GM21528 (cell line): ENCODE measurements around the gene FCAMR.
A peak's percentile ranks its signal among the peaks of the same experiment; 100 is the strongest.

Experiments
- ATAC-seq: cut with Tn5 transposase; IDR thresholded peaks from one replicate; pipeline ENCODE4 v1.9.1; 2021; ENCODE audit warnings: mild to moderate bottlenecking, moderate library complexity; ENCODE audit not compliant: unreplicated experiment, low FRiP score

The FCAMR gene

DNA sequence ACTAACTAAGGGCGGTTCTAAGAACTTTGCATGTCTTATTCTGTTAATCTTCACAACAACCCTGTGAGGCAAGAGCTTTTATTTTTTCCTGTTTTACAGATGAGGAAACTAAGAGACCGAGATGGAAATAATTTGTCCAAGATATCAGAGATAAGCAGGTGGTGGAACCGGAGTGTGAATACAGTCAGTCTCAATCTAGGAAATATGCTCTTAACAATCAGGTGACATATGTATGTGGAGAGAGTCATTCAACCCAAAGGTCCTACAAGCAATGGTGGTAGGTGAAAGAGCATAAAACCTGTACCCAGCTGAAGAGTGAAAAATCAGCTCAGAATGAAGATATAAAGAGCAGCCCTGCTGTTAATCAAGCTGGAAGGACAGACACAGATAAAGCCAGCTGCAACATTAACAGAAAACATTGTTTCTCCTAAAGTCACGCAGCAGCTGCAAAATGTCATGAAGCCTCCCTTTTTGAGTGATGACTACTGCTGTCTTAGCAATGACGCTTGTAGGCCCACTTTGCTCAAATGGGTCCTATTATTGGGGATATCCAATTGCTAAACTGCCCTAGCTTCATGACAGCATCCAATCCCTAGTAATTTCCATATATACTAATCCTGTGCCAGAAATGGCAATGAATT is 30.5 kb upstream of the FCAMR start:
- no peak for ATAC-seq

DNA sequence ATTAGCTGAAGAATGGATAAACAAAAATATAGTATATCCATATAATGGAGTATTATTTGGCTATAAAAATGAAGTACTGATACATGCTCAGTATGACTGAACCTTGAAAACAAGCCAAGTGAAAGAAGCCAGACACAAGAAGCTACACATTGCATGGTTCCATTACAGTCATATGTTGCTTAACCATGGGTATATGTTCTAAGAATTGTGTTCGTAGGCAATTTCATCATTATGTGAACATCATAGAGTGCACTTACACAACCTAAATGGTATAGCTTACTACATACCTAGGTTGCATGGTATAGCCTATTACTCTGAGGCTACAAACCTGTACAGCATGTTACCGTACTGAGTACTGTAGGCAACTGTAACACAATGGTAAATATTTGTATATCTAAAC is 28.6 kb upstream of the FCAMR start:
- ATAC-seq: no peak

DNA sequence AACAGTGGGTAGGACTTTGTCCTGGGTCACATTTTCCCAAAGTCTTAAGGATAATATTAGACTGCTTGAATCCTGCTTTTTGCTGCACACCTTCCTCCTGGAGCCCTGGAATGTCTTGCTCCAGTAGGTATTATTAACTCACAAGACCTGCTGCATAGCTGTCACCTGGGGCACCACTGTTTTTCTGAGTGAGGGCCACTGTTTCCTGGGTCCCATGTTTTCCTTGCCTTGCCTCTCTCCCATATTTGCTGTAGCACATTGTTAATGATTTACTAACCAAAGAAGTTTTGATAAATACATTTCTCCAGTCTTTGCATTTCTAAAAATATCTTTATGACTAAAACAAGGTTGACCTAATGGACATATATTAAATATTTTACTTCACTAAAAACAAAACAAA is 22.5 kb upstream of the FCAMR start:
- no peak for ATAC-seq

DNA sequence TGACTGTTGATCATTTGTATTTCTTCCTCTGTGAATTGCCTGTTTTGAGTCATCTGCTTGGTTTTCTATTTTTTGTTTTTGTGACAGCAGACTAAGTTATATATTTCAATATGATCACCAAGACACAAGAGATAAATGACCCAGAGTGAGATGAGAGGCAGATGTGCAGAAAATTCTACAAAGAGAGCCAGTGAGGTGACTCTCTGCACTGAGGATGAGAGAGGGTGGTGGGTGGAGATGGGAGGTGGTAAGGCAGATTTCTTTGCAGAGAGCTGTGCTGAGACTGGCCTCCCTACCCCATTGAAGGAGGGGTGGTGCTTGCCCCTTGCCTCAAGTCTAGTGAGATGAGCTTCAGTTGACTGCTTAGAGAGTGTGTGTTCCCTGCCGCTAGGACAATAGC is 17.6 kb upstream of the FCAMR start:
- no peak for ATAC-seq

DNA sequence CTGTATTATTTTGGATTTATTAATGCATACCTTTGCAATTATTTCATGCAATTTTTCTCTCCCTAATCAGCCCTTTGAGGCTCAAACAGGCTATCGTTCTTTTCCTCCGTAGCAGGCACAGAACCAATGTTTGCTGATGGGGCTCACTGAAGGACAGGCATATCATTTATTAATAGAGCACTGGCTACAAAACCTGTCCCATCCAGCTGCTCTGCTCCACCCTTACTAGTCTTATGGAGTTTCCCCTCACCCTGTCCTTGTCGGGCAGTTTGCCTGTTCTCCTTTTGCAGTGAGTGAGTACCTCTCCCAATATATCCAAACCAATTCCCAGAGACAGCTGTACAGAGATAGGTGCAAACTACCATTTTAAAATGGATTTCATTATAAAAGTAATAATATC is 16.6 kb upstream of the FCAMR start:
- no peak for ATAC-seq

DNA sequence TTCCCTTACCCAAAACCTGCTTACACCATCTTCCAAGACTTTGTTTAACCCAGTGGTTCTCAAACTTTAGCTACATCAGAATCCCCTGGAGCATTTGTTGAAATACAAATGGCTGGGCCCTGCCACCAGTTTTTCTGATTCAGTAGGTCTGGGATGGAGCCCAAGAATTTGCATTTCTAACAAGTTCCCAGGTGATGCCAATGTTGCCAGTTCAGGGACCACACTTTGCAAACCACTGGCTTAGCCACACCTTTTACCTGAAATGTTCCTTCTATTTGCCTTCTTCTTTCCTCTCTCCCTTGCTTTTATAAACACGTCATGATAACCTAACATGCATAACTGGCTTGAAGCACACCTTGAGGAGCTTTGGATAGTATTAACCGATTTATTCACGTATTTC is 16.1 kb upstream of the FCAMR start:
- ATAC-seq: no peak

DNA sequence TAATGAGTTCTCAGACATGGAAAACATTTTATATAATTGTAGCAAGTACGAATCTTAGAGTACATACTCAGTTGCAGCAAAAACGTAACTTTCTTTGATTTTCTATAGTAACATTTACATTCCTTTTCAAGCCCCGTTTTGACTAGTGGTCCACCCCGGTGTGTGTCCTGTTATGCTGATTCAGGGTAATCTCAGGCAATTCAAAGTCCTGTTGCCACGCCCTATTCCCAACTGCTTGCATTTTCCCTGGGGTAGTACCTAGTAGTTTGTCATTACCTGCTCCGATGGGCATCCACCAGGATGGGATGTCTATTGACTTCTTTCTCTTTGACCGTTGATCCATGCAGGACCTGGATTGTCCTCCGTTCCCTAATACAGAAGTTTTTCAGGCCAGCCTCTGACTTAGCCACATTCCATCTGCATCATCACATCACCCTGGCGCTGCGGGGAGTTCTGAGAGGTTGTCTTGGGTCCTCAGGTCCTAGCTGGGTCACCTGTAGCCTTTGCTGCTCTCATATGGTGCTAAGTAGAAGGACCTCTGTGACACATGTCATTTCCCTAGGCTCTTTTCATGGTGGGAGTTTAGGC is 15.0 kb upstream of the FCAMR start:
- ATAC-seq: no peak

DNA sequence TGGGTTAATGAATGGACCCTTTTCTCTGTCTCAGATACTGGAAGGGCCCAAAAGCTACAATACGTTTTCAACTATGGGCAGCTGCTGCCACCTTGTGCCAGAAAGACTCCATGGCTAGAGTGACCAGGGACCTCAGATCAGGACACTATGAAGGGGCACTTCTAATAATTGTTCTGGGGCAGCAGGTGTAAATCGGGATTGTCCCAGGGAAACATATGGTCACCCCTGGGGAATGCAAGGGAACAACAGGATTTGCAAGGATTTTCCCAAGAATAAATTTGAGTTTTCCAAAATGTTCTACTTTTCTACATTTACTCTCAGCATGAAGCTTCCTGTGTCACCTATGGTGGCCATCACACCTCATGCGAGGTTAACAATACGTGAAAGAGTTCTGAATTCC is 12.0 kb upstream of the FCAMR start:
- ATAC-seq: no peak

DNA sequence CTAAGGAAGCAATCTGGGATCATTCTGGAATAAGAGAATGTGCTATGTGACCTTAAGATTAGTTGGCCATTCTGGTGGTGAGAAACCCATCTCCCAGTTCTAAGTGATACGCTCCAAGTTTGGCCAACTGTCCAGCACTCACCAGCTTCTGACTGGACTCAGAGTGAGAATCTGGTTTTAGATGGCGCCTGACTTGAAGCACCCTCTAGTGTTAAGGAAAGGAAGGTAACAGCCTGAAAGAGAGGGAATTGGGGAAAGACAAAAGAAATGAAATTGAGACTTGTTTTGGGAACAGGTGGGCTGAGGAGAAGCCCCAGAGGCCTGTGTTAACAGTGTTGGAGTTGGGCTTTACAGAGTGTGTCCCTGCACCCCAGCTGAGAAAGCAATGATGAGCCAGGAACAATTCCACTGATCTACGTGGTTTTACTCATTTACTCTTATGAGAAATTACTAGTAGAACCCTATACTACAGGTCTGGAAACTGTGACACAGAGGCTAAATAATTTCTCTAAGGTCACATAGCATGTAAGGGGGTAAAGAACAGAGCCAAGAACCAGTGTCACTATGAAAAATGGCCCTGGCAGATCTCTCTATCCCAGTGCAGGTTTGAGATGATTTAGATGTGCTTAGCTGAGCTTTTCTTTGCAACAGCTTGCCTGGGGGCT is 9.3 kb upstream of the FCAMR start:
- no peak for ATAC-seq

DNA sequence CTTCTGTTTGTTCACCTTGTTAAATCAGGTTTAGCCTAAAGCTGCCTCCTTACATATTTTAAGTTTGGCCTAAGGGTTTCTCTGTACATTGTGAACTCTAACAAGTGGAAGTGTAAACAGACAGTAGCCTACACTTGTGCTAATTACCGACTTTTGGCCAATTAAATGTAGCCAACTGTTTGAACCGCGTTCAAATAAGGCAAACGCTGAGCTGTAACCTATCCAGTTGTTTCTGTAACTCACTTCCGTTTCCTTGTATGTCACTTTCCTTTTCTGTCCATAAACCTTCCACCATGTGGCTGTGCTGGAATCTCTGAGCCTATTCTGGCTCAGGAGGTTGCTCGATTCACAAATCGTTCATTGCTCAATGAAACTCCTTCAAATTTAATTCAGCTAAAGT is 8.0 kb upstream of the FCAMR start:
- no peak for ATAC-seq

DNA sequence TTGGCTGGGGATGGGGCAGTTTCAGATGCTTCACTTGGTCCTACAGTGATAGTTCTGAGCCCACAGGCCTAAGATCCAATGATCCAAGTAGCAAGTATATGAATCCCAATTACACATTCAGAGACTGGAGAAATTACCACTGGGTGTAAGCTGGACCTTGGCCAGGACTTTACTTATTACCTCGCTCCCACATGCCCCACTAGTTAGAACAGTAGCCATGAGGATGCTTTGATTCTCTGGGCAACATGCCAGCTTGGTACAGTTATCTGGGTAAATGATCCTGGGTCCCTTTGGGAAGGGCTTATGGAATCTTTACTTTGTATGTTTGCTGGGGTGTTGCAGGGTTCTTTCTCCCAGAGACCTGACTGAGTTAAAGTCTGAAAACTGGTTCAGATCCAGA is 5.0 kb upstream of the FCAMR start:
- no peak for ATAC-seq

DNA sequence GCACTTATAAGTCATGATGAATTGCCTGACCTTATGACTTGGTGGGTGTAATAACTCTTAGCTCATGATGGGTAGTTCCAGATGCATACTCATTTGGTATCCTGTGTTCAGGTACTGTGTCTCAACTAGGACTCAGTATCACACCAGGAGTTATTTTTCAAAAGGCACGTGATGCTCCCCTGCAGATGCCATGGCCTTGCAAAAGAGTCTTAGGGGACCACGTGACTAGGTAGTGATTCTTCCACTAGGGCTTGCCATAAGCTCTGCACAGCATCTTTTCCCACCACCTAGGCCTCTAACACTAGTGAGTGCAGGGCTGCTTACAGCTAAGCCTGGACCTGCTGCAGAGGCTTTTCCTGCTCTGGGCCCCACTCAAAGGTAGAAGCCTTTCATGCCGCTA is 3.9 kb upstream of the FCAMR start:
- no peak for ATAC-seq

DNA sequence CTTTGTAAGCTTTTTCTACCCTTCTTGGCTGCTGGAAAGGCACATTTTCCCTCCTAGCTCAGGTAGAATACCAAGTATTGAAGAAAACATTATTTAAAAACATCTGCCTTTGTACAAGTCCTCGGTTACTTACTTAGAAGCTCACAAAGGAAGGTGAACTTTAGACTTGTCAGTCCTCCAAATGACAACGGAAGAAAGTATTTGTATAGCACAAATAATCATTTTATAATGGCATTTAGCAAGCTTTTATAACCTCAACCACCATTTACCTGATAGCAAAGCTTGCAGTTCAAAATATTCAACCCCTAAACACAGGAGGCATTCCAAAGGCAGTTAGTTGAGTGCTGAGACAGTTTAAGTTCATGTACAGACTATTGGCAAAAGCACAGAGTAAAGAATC is 2.5 kb upstream of the FCAMR start:
- ATAC-seq: no peak

DNA sequence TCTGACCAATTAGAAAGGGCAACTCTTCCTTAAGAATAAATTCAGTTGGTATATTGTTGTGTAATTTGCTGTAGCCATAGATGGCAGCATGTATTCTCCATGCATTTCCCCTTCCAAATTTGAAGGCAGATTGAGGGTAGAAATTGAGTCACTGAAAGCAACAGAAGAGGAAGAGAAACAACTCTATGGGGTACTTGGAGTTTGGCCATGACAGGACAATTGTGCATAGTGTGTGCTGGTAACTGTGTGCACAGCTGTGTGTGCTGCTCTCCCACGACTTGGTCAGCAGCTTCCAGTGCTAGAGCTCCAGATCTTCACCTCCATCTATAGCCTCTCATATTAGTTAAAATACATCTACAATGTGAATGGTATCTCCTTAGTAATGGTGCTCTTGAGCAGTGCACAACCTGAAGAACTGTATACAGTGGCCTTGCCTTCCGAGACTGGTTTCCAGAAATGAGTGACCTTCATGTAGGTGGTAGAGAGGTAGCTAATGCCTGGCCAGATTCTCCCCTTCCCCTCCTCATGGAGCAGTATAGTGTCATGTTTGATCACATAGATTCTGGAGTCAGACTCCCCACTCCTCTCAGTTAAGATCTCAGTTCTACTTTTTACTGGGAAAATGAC is 882 bp upstream of the FCAMR start:
- peak; percentile 65 for ATAC-seq

DNA sequence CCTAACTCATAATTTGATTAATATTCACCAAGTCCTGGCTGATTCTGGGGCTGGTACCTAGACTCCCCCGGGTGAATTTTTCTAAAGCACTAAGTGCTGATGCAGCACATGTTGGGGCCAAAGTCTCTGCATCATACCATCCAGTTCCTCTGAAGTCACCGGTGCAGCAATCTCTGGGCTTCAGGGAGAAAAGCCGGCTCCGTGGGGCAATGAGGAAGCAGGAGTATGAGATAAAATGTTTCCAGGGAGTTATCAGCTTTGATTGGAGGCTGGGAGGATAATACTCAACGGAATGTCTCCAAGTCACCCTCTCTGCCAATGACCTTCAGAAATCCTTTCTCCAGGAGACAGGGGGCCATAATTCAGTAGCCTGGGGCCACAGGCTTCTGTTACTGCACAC is 1.2 kb downstream of the FCAMR start:
- no peak for ATAC-seq

DNA sequence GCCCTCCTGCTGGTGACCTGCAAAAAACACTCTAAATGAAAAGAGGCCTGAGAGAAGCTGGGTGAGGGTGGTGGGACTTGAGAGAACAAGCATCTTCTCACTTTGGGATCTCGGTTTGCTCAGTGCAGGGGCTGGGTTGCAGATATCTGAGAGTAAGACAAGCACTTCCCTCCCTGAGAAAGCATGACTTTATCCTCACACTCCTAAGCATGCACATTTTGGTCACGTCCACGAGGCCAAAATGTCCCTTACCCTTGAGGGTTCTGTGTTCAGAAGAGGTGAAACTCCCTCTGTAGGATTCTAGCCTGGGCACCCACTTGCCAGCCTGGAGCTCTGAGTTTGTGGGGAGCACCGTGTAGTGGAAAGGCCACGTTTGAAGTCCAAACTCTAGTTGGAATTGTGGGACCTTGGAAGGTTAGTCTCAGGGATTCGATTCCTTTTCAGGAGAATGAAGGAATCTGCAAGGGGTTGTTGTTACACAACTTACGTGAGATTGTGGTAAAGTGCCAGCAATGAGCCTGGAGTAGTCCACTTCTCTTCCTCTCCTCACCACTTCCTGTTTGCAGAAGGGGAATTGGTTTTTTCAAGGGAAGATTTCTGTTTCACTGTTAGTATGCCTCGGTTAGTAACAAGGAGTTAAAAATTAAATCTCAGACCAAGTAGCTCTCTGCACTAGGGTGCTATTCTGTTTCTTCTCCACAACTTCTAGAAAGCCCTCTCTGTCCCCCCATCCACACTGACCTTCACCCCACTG is 3.0 kb downstream of the FCAMR start:
- peak; percentile 60 for ATAC-seq

DNA sequence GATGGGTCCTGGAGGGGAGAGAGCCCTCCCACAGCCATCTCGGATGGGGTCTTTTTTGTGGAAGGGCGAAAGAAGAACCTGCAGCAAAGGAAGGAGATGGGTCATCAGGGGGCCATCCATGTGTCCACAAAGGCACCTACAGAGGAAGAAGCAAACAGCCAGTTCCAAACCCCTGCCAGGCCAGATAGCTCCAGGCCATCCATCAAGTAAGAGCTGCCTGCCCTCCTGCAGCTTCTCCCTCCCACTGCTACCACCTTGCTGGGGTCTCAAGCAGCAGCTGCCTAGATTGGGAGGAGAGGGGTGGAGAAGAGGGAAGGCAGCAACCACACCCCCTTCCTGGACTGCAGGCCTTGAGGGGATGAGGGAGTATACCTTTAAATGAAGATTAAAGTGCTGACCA is 4.5 kb downstream of the FCAMR start:
- no peak for ATAC-seq

DNA sequence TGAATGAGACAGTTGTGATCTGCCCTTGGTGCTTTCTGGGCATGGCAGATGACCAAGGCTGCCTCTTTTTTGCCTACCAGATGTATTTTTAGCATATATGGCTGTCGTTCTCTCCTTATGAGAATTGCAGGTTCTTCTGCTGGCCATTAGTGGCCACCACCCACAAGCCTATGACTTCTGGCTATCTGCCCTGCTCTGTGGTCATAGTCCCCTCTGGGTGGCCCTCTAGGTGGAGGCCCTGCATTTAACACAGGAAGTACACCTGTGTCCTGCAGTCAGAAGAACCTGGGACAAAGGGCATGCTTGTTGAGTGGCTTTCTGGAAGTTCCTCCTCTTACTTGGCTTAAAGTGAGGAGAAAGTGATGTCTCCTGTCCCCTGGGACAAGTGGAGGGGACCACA is 6.5 kb downstream of the FCAMR start:
- ATAC-seq: no peak

DNA sequence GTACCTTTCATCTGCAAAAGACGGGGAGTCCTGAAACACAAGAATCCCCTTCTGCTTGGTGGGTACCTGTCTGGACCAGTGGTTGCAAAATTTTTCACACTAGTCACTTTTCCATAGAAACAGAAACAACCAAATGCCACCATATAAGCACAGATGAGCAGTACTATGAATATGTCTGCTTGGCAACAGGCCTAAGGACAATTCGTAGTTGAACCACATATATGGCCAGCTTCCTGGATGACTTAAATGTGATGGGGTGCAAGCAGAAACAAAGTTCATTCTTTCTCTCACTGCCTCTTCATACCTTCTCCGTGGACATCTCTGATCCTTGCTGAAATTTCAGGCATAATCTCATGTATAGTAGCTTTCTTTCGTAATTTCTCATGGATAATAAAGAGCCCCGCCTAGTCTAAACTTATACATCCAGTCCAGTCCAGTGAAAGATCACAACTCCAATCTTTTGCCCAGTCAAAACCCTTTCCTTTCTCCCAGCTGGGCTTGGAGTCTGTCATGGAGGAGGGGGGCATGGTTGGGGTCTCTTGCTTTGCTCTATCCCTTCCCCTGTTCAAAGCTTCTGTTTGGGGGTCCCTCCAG is 7.0 kb downstream of the FCAMR start:
- no peak for ATAC-seq

DNA sequence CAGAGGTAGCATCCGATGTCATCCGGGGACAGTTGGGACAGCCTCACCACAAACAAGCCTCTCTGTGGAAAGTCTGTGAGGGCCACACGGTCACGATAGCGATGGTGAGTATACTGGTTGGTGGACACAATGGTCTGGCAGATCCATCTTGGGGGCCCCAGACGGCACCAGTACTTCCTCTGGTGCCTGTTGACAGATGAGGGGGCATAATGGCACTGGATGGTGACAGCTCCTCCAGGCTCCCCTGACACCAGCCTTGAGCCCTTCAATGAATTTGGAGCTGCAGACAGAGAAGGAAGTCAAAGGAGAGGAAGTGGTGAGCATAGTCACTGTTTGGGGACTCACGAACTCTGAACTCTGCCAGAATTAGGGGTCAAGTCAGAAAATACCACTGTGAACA is 8.0 kb downstream of the FCAMR start:
- ATAC-seq: no peak

DNA sequence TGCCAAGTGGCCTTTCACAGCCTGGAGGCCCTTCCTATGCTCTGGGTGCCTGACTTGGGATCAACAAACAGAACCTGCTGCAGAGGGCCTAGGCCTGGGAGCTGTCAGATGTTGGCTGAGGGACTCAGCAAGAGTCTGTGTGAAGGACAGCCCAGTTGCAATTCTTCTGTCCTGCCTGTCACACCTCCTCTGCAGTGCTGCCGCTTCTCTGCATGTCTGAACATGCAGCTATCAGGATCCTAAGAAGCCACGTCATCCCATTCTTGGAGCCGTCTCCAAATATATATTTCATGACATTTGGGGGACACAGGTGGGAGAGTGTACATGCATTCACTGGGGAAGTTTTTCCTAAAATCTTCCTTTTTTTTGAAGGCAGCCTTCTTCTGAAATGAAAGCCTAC is 8.6 kb downstream of the FCAMR start:
- ATAC-seq: no peak
